GM20000 (cell line): ENCODE measurements around the gene FUCA2.

Experiments
- DNase-seq: peaks from one replicate; pipeline ENCODE4 v3.0.0; 2012; ENCODE audit warnings: low spot score
- CTCF ChIP-seq: IDR thresholded peaks from 2 replicates; pipeline ENCODE4 v1.5.1; 2012; ENCODE audit warnings: mild to moderate bottlenecking, control low read depth; ENCODE audit errors: extremely low read depth, missing control alignments

The FUCA2 gene

GRCh38 chr6:143549949-143550268, 38.4 kb upstream of the FUCA2 start:
- TF ChIP-seq CTCF = no peak
- no peak for DNase-seq

GRCh38 chr6:143549221-143549948, 37.9 kb upstream of the FUCA2 start:
- peak; percentile 53 for DNase-seq
- no peak for TF ChIP-seq CTCF

GRCh38 chr6:143546599-143546998, 35.1 kb upstream of the FUCA2 start:
- TF ChIP-seq CTCF = no peak
- no peak for DNase-seq

- no peak for DNase-seq
- TF ChIP-seq CTCF = no peak
Measured at GRCh38 chr6:143545976-143546547, 34.5 kb upstream of the FUCA2 start.

- no peak for TF ChIP-seq CTCF
- no peak for DNase-seq
Measured at GRCh38 chr6:143545165-143545564, 33.6 kb upstream of the FUCA2 start.

GRCh38 chr6:143544011-143544696, 32.6 kb upstream of the FUCA2 start:
- DNase-seq = no peak
- no peak for TF ChIP-seq CTCF

- TF ChIP-seq CTCF = no peak
- DNase-seq = no peak
Measured at GRCh38 chr6:143543435-143543834, 31.9 kb upstream of the FUCA2 start.
